ENCODE measurements around the gene TBX21. TPM values are rescaled to one million over a fixed set of nuclear protein-coding genes. Genes with fewer than 3 reads are reported as not detected.

TBX21 gene
- total and polyA plus RNA-seq, 2 of the 4 experiments (the other 2 are of a cell fraction), result not detected

- ATAC-seq (ENCODE audit: low read depth) (no peak), DNase-seq (no peak)
- Histone ChIP-seq H3K14ac (replicated peaks; ENCODE audit: low read depth, low read length) (no peak overlapping the region), H2AK9ac (replicated peaks; ENCODE audit: low read depth, low read length, poor library complexity) (no peak overlapping the region), H3K4me1 (ENCODE audit: control insufficient read depth, insufficient read depth, low read length) (0 out of 2 replicates have a peak, but pooled peaks cover 1% of the 10 kb centered on the region), H3K9me1 (ENCODE audit: insufficient read depth, low read length) (peaks cover 3% of the 10 kb centered on the region; the same call in 1 of the 2 replicates), H3K79me1 (ENCODE audit: low read depth in 1 of 2, low read length in 2 of 2) (no peaks in the 10 kb centered on the region), H3K18ac (ENCODE audit: low read depth, low read length) (no peak overlapping the region), H4K5ac (ENCODE audit: low read depth, low read length) (no peak overlapping the region), H2BK20ac (ENCODE audit: low read depth, low read length) (no peak overlapping the region), H3K56ac (ENCODE audit: extremely low read depth, insufficient read depth, low read length) (no peak overlapping the region), H3K9ac (ENCODE audit: low read depth, low read length) (no peak overlapping the region), H3K27me3 (ENCODE audit: control insufficient read depth, insufficient read depth, low read length) (peaks cover 27% of the 10 kb centered on the region), H3K4me2 (ENCODE audit: low read depth, low read length) (no peak overlapping the region), H4K20me1 (ENCODE audit: insufficient read depth, low read length) (peaks cover 10% of the 10 kb centered on the region), H4K8ac (ENCODE audit: low read depth in 2 of 2, low read length in 2 of 2) (no peak overlapping the region), H2AFZ (replicated peaks; ENCODE audit: low read length, poor library complexity) (no peak overlapping the region), H2BK120ac (ENCODE audit: low read depth, low read length) (no peak overlapping the region), H3K4me3 (ENCODE audit: insufficient read depth, low read depth, low read length) (no peak overlapping the region), H2AK5ac (ENCODE audit: low read depth, low read length) (no peak overlapping the region), H3K27ac (ENCODE audit: insufficient read depth, low read length) (no peak overlapping the region), H2BK15ac (ENCODE audit: low read depth, low read length) (no peak overlapping the region), H4K91ac (ENCODE audit: insufficient read depth, low read depth, low read length) (no peak overlapping the region), H3K4ac (ENCODE audit: low read depth, low read length) (no peak overlapping the region), H2BK5ac (ENCODE audit: low read depth, low read length, poor library complexity, severe bottlenecking) (no peak overlapping the region), H3K9me3 (ENCODE audit: control insufficient read depth, insufficient read depth, low read length) (no peaks in the 10 kb centered on the region), H3K23ac (ENCODE audit: low read depth, low read length) (no peak overlapping the region), H3K36me3 (ENCODE audit: control insufficient read depth, insufficient read depth, low read length) (peaks cover 15% of the 10 kb centered on the region; the same call in 1 of the 2 replicates)
- no peak for TF ChIP-seq MXI1 (IDR thresholded peaks at IDR 0.05; ENCODE audit: borderline replicate concordance, low read depth, low read length)
- in situ Hi-C loops (cut with MboI; ENCODE audit: low sequenced_read_pairs), result no loop called here
- BruUV-seq (replicated peaks), result no TSS peak
- dilution Hi-C loops (cut with HindIII; ENCODE audit: low sequenced_read_pairs, unreplicated experiment), result no loop called here
- ChIA-PET CTCF (no interaction called here), POLR2A (ENCODE audit: unreplicated experiment) (no interaction called here)
- intact Hi-C loops (cut with micrococcal nuclease), result no loop called here
- WGBS, 2 experiments (ENCODE audit: extremely low coverage in 2 of 2, insufficient read length in 1 of 2), result no CpG with 5 or more reads among the region's 3 CpGs
Observed at GRCh38 chr17:47709594-47709993, 23.4 kb upstream of the TBX21 start.

Measured in IMR-90 (cell line).